Osteocyte (in vitro differentiated cells): ENCODE measurements around the gene ZNF536. TPM values are rescaled to one million over a fixed set of nuclear protein-coding genes. Genes with fewer than 3 reads are reported as not detected.

Experiments used
- DNase-seq: peaks from one replicate; pipeline ENCODE4 v3.0.0; 2021; ENCODE audit warnings: mixed read lengths; ENCODE audit not compliant: unreplicated experiment; ENCODE audit errors: extremely low spot score
- H3K27ac Mint-ChIP-seq: one replicate; pipeline ENCODE4 v1.8.0; 2021; ENCODE audit warnings: mild to moderate bottlenecking, mixed read lengths; ENCODE audit not compliant: unreplicated experiment
- H3K27me3 Mint-ChIP-seq: one replicate; pipeline ENCODE4 v1.8.0; 2021; ENCODE audit warnings: mixed read lengths; ENCODE audit not compliant: unreplicated experiment
- H3K36me3 Mint-ChIP-seq: one replicate; pipeline ENCODE4 v1.8.0; 2021; ENCODE audit warnings: mixed read lengths; ENCODE audit not compliant: unreplicated experiment
- H3K4me1 Mint-ChIP-seq: one replicate; pipeline ENCODE4 v1.8.0; 2021; ENCODE audit warnings: mixed read lengths; ENCODE audit not compliant: unreplicated experiment
- H3K4me3 Mint-ChIP-seq: one replicate; pipeline ENCODE4 v1.8.0; 2021; ENCODE audit warnings: mild to moderate bottlenecking, moderate library complexity, mixed read lengths; ENCODE audit not compliant: unreplicated experiment
- H3K9me3 Mint-ChIP-seq: one replicate; pipeline ENCODE4 v1.8.0; 2021; ENCODE audit warnings: mixed read lengths; ENCODE audit not compliant: unreplicated experiment
- total RNA-seq: library from RNA; stranded (reverse); gene quantifications from 2 replicates; pipeline ENCODE4 v1.2.1, GENCODE V29; 2021
- TF ChIP-seq, protein P1 (sequence below): fragments of 200-600 bp; sonication (generic); IDR thresholded peaks from 2 replicates; pipeline ENCODE4 v1.5.0; 2021; ENCODE audit warnings: antibody characterized with exemption, mild to moderate bottlenecking, moderate library complexity

Gene ZNF536
- total RNA-seq, 1 donor from 2014 or later = not detected

DNA sequence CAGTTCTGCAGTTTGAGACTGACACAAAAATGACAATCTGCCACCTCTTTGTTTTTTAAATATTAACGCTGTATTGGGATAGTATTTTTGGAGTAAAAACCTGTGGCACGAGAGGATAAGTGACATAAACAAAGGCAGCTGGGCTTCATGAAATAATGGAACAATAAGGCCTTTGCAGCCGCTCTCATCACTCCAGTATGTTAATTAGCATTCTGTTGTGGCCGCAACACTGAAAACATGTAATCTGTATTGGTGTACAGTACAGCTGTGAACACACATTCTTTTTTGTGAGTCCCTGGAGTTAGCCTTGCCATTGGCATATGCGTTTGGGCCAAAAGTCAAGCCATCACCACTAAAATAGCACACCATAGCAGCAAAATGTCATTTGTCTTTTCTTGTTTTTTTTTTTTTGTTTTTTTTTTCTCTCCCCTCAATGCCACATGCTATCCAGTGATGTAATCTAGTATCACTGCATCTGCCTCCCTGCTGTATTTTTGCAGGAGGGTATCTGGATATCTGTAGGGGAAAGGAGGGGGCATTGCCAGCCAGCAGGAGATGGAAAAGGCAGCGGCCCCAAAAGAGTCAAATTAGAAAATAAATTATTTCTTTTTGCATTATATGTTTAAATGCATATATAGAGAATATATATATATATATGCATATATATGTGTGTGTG, 885 bp upstream of the ZNF536 start:
- Mint-ChIP-seq H3K36me3 (no peaks in the 10 kb centered on the region), H3K9me3 (peaks cover 6% of the 10 kb centered on the region), H3K27ac (no peak overlapping the region), H3K4me1 (no peaks in the 10 kb centered on the region), H3K4me3 (no peak overlapping the region), H3K27me3 (peaks cover 17% of the 10 kb centered on the region)
- no peak for DNase-seq
- TF ChIP-seq, protein P1, sequence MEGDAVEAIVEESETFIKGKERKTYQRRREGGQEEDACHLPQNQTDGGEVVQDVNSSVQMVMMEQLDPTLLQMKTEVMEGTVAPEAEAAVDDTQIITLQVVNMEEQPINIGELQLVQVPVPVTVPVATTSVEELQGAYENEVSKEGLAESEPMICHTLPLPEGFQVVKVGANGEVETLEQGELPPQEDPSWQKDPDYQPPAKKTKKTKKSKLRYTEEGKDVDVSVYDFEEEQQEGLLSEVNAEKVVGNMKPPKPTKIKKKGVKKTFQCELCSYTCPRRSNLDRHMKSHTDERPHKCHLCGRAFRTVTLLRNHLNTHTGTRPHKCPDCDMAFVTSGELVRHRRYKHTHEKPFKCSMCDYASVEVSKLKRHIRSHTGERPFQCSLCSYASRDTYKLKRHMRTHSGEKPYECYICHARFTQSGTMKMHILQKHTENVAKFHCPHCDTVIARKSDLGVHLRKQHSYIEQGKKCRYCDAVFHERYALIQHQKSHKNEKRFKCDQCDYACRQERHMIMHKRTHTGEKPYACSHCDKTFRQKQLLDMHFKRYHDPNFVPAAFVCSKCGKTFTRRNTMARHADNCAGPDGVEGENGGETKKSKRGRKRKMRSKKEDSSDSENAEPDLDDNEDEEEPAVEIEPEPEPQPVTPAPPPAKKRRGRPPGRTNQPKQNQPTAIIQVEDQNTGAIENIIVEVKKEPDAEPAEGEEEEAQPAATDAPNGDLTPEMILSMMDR = no peak

DNA sequence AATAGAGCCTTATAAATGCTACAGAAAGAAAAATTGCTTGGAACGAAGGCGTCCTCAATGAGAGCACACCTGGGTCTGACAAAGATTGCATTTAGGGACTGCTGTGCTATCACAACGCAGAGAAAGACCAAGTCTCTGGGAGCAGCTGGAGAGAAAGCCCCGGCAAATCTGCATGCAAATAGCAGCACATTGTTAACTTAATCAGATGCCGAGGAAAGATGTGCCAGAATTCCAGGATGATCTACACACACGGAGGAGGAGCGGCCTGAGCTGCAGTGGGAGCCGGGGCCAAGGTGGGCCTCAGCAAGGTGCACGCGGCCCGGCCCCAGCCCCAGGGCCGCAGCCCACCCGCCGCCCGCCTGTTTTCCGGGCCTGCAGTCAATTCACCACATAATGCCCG, 1.4 kb downstream of the ZNF536 start:
- Mint-ChIP-seq H3K27ac (no peak overlapping the region), H3K4me3 (no peak overlapping the region), H3K36me3 (no peaks in the 10 kb centered on the region), H3K27me3 (peaks cover 17% of the 10 kb centered on the region), H3K4me1 (no peaks in the 10 kb centered on the region), H3K9me3 (peaks cover 4% of the 10 kb centered on the region)
- TF ChIP-seq, protein P1 = no peak
- DNase-seq = no peak

DNA sequence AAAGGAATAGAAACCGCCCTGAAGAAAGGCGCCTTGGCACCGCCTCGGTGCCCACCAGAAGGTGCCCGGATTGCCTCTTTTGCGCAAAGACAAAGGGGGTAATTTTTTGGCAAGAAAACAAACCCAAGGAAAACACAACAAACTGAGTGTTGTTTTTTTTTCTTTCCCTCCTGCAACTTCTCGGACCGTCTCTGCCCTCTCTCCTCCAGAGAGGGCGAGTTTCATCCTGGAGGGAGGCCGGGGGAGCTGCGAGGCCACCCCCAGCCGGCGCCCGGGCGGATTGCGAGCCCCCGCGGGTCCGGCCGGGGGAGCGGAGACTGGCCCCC, 2.3 kb downstream of the ZNF536 start:
- peaks cover 17% of the 10 kb centered on the region for H3K27me3 Mint-ChIP-seq

DNA sequence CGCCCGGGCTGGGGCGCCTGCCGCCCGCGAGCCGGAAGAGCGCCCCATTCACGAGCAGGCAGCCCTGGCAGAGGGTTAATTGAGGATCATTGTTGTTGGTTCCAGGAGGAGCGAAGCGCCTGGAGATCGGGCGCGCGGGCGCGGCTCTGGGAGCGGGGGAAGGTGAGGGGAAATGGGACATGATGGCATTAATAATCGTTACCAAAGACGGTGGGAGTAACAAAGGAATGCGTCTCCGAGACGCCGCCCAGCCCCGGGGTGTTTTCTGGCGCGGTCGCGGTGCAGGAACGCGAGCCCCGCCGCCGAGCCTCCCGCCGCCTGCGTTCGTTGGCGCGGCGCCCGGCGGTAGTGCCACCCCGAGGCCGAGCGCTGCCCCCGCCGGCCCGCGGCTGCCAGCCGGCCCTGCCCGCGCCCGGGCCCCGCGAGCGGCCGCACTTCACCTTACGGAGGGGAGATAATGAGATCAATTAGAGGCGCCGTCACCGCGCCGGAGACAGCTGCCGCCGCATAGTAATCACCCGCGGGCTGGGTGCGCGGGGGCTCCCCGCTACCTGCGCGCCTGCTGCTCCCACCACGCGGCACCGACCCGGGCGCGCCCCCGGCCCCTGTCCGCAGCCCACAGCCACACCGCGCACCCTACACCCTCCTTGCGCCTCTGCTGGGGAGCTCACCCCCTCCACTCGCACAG, 2.8 kb downstream of the ZNF536 start:
- H3K27ac Mint-ChIP-seq = no peak overlapping the region
- no peaks in the 10 kb centered on the region for H3K4me1 Mint-ChIP-seq
- H3K4me3 Mint-ChIP-seq = no peak overlapping the region
- TF ChIP-seq, protein P1 = no peak
- H3K36me3 Mint-ChIP-seq = no peaks in the 10 kb centered on the region
- DNase-seq = no peak
- peaks cover 10% of the 10 kb centered on the region for H3K9me3 Mint-ChIP-seq
- peaks cover 17% of the 10 kb centered on the region for H3K27me3 Mint-ChIP-seq

More for the DNA sequence above, 2.3 kb downstream of the ZNF536 start:
- no peaks in the 10 kb centered on the region for H3K36me3 Mint-ChIP-seq
- no peaks in the 10 kb centered on the region for H3K4me1 Mint-ChIP-seq
- peaks cover 10% of the 10 kb centered on the region for H3K9me3 Mint-ChIP-seq
- H3K4me3 Mint-ChIP-seq = no peak overlapping the region
- TF ChIP-seq, protein P1 = no peak
- DNase-seq = no peak
- no peak overlapping the region for H3K27ac Mint-ChIP-seq

DNA sequence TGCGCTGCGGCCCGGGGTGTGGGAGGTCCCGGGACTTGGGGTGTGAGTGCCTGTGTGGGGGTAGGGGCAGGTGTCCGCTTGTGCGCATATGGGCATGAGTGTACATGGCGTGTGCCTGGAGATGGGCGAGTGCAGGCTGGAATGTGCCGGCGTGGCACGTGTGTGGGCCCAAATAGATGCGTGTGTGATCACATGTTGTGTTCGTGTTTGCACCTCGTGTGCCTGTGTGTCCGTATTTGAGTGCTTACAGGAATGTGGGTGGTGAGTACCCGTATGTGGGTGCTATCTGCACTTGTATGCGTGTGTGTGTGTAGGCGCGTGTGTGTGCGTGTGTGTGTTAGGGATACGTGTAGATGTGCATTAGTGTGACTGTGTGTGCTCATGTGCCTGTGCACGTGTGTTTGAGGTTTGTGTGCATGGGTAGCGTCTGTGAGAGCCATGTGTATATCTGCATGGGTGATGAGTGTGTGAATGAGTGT, 3.4 kb downstream of the ZNF536 start:
- TF ChIP-seq, protein P1 = no peak
- Mint-ChIP-seq H3K4me3 (no peak overlapping the region), H3K27ac (no peak overlapping the region), H3K27me3 (peaks cover 17% of the 10 kb centered on the region), H3K9me3 (peaks cover 10% of the 10 kb centered on the region), H3K4me1 (no peaks in the 10 kb centered on the region), H3K36me3 (no peaks in the 10 kb centered on the region)
- no peak for DNase-seq
